Activated CD4-positive, CD25-positive, alpha-beta regulatory T cell treated with anti-CD3 and anti-CD28 coated beads, Interleukin-2, amount 50 U/mL, for 16 hours (primary cell): ENCODE results near the gene RHNO1.

Experiments used
- DNase-seq: peaks from one replicate; pipeline ENCODE4 v3.0.0-alpha.2; 2020; ENCODE audit warnings: low read depth, low spot score

Gene RHNO1

GRCh38 chr12:2902272-2902880 lies 25.4 kb downstream of the RHNO1 start:
- DNase-seq = no peak

GRCh38 chr12:2904260-2904659 lies 27.2 kb downstream of the RHNO1 start:
- no peak for DNase-seq

GRCh38 chr12:2912216-2912575 lies 35.2 kb downstream of the RHNO1 start:
- DNase-seq = no peak

GRCh38 chr12:2919249-2919648 lies 42.2 kb downstream of the RHNO1 start:
- DNase-seq = no peak

GRCh38 chr12:2922329-2922728 lies 45.3 kb downstream of the RHNO1 start:
- DNase-seq = no peak

GRCh38 chr12:2923057-2923456 lies 46.0 kb downstream of the RHNO1 start:
- no peak for DNase-seq

GRCh38 chr12:2924019-2924418 lies 47.0 kb downstream of the RHNO1 start:
- no peak for DNase-seq

GRCh38 chr12:2925322-2925995 lies 48.4 kb downstream of the RHNO1 start:
- no peak for DNase-seq

- DNase-seq = no peak
Measured at GRCh38 chr12:2930865-2931264, 53.8 kb downstream of the RHNO1 start.

- no peak for DNase-seq
Measured at GRCh38 chr12:2933586-2933985, 56.6 kb downstream of the RHNO1 start.

- DNase-seq = no peak
Measured at GRCh38 chr12:2934371-2934770, 57.3 kb downstream of the RHNO1 start.

- DNase-seq = no peak
Measured at GRCh38 chr12:2936301-2936700, 59.3 kb downstream of the RHNO1 start.

- no peak for DNase-seq
Measured at GRCh38 chr12:2937500-2937899, 60.5 kb downstream of the RHNO1 start.
